Measurements from ENCODE around the gene EGLN3. TPM values are rescaled to one million over a fixed set of nuclear protein-coding genes. Genes with fewer than 3 reads are reported as not detected.

Gene EGLN3
- total RNA-seq, 1 experiment from 2014 or later = 20.0 TPM

- Mint-ChIP-seq H3K4me1 (peaks cover 51% of the 10 kb centered on the region), H3K4me3 (peak overlapping the region; percentile 64), H3K27ac (peak overlapping the region; percentile 95), H3K9me3 (no peaks in the 10 kb centered on the region), H3K36me3 (peaks cover 6% of the 10 kb centered on the region; the same call in 1 of the 2 replicates), H3K27me3 (ENCODE audit: low read depth) (peaks cover 18% of the 10 kb centered on the region)
- ChIA-PET CTCF (interaction anchor here (1.1 to 3.2 kb wide), 3 partner anchors 13 to 109 kb away, joined by 3 to 26 read pairs (median 4); no protein-coding TSS in a partner anchor), POLR2A (interaction anchor here (1.0 to 1.8 kb wide), 3 partner anchors 8 to 39 kb away, joined by 4 to 14 read pairs (median 4); no protein-coding TSS in a partner anchor)
- DNase-seq (ENCODE audit: low spot score) = no peak
- no peak; the same call in 1 of the 2 replicates for ATAC-seq
- peak; percentile 93 for TF ChIP-seq NFE2L1 (CRISPR knock-in tag; IDR thresholded peaks at IDR 0.05)
- TF ChIP-seq GABPB1 (CRISPR knock-in tag; IDR thresholded peaks at IDR 0.05) = no peak
Measured at GRCh38 chr14:33951183-33951840, 438 bp upstream of the EGLN3 start.

DNA sequence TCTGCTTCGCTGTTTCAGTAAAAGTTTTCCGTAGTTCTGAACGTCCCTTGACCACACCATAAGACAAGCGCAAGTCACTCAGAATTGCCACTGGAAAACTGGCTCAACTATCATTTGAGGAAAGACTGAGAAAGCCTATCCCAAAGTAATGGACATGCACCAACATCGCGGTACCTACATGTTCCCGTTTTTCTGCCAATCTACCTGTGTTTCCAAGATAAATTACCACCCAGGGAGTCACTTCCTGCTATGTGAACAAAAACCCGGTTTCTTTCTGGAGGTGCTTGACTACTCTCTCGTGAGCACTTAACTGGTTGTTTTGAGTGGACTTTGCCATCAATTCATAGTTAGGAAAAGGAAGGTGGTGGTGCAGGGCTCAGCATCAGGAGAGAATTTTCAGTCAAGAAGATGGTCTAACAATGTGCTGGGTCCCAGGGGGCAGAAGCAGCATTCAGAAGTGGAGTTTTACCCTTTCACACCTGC is 1.4 kb downstream of the EGLN3 start:
- ATAC-seq (no peak), DNase-seq (ENCODE audit: low spot score) (no peak)
- Mint-ChIP-seq H3K4me3 (peak overlapping the region; percentile 64), H3K4me1 (peaks cover 56% of the 10 kb centered on the region), H3K36me3 (peaks cover 14% of the 10 kb centered on the region), H3K27ac (no peak overlapping the region), H3K9me3 (no peaks in the 10 kb centered on the region), H3K27me3 (ENCODE audit: low read depth) (peaks cover 18% of the 10 kb centered on the region)
- CTCF ChIA-PET = interaction anchor here (3.2 kb wide), 1 partner anchor 100 kb away, joined by 26 read pairs; no protein-coding TSS in a partner anchor
- POLR2A ChIA-PET = interaction anchor here (0.9 to 1.8 kb wide), 3 partner anchors 10 to 100 kb away, joined by 3 to 14 read pairs (median 3); no protein-coding TSS in a partner anchor
- TF ChIP-seq NR3C1 (CRISPR knock-in tag; conservative IDR thresholded peaks at IDR 0.05; ENCODE audit: low read depth) = no peak
- TF ChIP-seq CDX4 (CRISPR knock-in tag; IDR thresholded peaks at IDR 0.05; ENCODE audit: borderline replicate concordance) = no peak
- no peak for TF ChIP-seq STAT6 (CRISPR knock-in tag; conservative IDR thresholded peaks at IDR 0.05; ENCODE audit: low read depth)
- TF ChIP-seq PRRX2 (CRISPR knock-in tag; IDR thresholded peaks at IDR 0.05) = no peak

- no peak overlapping the region for H3K27ac Mint-ChIP-seq
- no peak for ATAC-seq
- peak overlapping the region; percentile 64 for H3K4me3 Mint-ChIP-seq
- peaks cover 14% of the 10 kb centered on the region for H3K36me3 Mint-ChIP-seq
- H3K9me3 Mint-ChIP-seq = no peaks in the 10 kb centered on the region
- CTCF ChIA-PET = interaction anchor here (1.1 to 1.2 kb wide), 2 partner anchors 100 to 109 kb away, joined by 3 to 5 read pairs; no protein-coding TSS in a partner anchor
- DNase-seq (ENCODE audit: low spot score) = no peak
- POLR2A ChIA-PET = no interaction called here
- peaks cover 18% of the 10 kb centered on the region for H3K27me3 Mint-ChIP-seq (ENCODE audit: low read depth)
- H3K4me1 Mint-ChIP-seq = peaks cover 56% of the 10 kb centered on the region
- TF ChIP-seq CBFB (CRISPR knock-in tag; IDR thresholded peaks at IDR 0.05; ENCODE audit: low read depth) (no peak), ATF1 (CRISPR knock-in tag; IDR thresholded peaks at IDR 0.05) (no peak), HMGXB4 (CRISPR knock-in tag; IDR thresholded peaks at IDR 0.05) (no peak), ATF3 (CRISPR knock-in tag; conservative IDR thresholded peaks at IDR 0.05) (no peak), ZSCAN18 (CRISPR knock-in tag; IDR thresholded peaks at IDR 0.05) (no peak)
- TF ChIP-seq, protein P1, sequence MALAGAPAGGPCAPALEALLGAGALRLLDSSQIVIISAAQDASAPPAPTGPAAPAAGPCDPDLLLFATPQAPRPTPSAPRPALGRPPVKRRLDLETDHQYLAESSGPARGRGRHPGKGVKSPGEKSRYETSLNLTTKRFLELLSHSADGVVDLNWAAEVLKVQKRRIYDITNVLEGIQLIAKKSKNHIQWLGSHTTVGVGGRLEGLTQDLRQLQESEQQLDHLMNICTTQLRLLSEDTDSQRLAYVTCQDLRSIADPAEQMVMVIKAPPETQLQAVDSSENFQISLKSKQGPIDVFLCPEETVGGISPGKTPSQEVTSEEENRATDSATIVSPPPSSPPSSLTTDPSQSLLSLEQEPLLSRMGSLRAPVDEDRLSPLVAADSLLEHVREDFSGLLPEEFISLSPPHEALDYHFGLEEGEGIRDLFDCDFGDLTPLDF (CRISPR knock-in tag; IDR thresholded peaks at IDR 0.05) = no peak
- TF ChIP-seq, protein P2, sequence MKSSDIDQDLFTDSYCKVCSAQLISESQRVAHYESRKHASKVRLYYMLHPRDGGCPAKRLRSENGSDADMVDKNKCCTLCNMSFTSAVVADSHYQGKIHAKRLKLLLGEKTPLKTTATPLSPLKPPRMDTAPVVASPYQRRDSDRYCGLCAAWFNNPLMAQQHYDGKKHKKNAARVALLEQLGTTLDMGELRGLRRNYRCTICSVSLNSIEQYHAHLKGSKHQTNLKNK (CRISPR knock-in tag; IDR thresholded peaks at IDR 0.05) = no peak
- TF ChIP-seq, protein P3, sequence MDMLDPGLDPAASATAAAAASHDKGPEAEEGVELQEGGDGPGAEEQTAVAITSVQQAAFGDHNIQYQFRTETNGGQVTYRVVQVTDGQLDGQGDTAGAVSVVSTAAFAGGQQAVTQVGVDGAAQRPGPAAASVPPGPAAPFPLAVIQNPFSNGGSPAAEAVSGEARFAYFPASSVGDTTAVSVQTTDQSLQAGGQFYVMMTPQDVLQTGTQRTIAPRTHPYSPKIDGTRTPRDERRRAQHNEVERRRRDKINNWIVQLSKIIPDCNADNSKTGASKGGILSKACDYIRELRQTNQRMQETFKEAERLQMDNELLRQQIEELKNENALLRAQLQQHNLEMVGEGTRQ (CRISPR knock-in tag; IDR thresholded peaks at IDR 0.05) = no peak
- TF ChIP-seq, protein P4, sequence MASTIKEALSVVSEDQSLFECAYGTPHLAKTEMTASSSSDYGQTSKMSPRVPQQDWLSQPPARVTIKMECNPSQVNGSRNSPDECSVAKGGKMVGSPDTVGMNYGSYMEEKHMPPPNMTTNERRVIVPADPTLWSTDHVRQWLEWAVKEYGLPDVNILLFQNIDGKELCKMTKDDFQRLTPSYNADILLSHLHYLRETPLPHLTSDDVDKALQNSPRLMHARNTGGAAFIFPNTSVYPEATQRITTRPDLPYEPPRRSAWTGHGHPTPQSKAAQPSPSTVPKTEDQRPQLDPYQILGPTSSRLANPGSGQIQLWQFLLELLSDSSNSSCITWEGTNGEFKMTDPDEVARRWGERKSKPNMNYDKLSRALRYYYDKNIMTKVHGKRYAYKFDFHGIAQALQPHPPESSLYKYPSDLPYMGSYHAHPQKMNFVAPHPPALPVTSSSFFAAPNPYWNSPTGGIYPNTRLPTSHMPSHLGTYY (CRISPR knock-in tag; IDR thresholded peaks at IDR 0.05) = no peak
- TF ChIP-seq, protein P5, sequence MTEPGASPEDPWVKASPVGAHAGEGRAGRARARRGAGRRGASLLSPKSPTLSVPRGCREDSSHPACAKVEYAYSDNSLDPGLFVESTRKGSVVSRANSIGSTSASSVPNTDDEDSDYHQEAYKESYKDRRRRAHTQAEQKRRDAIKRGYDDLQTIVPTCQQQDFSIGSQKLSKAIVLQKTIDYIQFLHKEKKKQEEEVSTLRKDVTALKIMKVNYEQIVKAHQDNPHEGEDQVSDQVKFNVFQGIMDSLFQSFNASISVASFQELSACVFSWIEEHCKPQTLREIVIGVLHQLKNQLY (CRISPR knock-in tag; IDR thresholded peaks at IDR 0.05) = no peak
Measured at GRCh38 chr14:33948869-33949408, 1.9 kb downstream of the EGLN3 start.
